Activated T-helper 9 cell treated with anti-CD3 and anti-CD28 coated beads, Interleukin-2, amount 50 U/mL, for 16 hours (primary cell): ENCODE measurements around the gene PICK1.
"Not testable (repeated sequence)": the region's sequence is repeated elsewhere in the genome, so short reads cannot be mapped to it uniquely, and the experiment has no call there.

Source experiments
- DNase-seq: peaks from one replicate; pipeline ENCODE4 v3.0.0-alpha.2; 2020; ENCODE audit warnings: low read depth

Gene PICK1

DNA sequence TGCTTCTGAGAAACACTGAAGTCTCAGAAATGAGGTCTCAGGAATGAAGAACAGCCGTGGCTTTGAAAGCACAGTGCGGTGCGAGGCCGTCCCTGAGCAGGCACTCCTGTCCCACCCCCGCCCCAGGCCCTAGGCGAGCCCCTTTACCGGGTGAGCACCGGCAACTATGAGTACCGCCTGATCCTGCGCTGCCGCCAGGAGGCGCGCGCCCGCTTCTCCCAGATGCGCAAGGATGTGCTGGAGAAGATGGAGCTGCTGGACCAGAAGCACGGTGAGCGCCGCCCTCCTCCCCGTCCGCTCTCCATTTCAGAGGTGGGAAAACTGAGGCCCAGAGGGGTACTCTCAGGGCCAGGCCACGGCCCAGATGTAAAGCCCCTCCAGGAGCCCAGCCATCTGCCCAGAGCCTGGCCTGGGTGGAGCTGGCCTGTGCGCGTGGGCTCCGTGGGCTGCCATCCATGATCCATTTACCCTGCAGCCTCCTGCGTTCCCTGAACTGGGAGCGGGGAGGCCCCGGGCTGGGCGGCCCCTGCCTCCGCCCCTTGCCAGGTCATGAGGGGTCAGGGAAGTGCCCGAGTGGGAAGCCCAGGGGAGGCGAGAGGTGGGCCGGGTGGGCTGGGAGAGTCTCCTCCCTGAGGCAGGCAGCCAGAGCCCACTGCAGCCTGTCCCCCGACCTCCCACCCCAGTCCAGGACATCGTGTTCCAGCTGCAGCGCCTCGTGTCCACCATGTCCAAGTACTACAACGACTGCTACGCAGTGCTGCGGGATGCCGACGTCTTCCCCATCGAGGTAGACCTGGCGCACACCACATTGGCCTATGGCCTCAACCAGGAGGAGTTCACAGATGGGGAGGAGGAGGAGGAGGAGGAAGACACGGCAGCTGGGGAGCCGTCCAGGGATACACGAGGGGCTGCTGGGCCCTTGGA is 17.2 kb downstream of the PICK1 start:
- DNase-seq, result no peak

DNA sequence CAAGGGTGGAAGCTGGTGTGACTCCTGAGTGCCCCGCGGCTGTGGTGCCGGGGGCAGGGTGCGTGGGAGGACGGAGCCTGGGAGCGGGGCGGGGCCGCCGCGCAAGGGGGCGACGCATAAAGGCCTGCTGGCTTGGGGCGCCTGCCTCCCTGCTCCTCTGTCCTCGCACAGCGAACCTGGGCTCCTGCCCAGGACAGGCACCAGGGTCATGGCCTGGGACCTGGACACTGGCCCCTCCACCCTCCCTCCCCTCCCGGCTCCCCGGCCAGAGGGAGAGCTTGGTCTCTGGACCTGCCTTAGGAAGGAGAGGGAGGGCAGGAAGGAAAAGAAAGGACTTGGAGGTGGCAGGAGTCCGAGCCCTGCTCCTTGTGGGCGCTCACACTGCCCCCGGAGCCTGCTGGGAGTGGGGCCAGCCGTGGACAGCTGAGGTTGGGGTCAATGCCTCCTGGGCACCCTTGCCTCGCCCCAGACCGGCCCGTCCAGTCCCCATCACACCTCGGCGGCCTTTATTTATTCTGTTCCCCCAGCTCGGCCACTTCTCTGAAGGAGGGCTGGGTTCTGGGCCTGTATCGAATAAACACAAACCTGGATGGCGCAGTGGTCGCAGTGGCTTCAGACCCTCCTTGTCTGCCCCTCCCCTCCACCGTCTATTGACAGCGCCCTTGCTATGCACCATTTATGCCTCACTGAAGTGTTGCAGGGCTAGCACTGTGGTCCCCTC is 18.1 kb downstream of the PICK1 start:
- no peak for DNase-seq

DNA sequence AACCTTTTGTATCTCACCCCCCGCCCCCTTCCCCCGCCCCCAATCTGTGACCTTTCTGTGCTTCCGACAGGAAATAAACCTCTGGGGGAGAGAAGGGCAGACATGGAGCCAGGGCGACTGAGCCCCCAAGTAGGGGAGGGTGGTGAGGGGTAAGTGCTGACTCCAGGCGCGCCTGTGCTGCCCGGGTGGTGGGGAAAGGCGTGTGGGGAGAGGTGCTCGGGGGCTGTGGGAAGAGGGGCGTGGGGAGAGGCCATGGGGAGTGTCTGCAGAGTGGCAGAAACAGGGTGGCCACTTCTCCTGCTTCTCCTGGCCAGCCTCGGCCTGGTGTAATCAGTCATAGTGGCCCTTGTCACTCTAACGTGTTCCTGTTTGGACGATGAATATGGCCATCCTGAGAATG is 18.8 kb downstream of the PICK1 start:
- DNase-seq, result no peak

DNA sequence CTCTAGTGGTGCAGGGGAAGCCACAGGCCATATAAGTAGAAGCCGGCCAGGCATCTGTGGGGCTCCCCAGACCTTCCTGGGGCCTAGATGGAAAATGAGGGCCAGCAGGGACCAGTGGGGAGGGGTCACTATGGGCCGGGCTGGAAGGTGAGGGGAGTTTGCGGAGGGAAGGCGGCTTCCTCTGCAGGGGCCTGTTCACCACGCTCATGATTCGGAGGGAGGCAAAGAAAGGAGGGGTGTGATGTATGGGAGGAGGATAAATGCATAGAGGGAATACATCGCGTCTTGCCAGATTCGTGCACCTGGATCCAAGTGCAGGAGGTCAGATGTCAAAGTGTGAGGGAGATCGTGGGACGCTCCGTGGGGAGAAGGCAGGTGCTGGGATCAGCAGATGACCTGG is 19.9 kb downstream of the PICK1 start:
- no peak for DNase-seq

DNA sequence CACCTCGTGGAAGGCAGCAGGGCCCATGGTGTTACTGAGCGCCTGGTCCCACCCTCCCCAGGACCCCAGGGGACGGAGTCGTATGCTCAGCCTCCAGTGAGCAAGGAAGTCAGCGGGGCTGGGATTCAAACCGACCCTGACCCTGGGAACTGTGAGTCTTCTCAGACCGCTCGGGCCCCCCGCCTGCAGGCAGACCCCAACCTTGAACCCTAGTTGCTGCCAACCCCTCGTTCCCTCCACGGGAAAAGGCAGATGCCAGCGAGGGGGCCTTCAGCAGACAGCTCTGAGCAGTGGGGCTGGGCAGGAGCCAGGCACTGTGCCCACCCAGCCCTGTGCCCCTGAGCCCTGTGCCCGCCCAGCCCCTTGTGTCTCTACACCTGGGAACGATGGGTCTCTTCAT is 20.4 kb downstream of the PICK1 start:
- DNase-seq, result no peak

DNA sequence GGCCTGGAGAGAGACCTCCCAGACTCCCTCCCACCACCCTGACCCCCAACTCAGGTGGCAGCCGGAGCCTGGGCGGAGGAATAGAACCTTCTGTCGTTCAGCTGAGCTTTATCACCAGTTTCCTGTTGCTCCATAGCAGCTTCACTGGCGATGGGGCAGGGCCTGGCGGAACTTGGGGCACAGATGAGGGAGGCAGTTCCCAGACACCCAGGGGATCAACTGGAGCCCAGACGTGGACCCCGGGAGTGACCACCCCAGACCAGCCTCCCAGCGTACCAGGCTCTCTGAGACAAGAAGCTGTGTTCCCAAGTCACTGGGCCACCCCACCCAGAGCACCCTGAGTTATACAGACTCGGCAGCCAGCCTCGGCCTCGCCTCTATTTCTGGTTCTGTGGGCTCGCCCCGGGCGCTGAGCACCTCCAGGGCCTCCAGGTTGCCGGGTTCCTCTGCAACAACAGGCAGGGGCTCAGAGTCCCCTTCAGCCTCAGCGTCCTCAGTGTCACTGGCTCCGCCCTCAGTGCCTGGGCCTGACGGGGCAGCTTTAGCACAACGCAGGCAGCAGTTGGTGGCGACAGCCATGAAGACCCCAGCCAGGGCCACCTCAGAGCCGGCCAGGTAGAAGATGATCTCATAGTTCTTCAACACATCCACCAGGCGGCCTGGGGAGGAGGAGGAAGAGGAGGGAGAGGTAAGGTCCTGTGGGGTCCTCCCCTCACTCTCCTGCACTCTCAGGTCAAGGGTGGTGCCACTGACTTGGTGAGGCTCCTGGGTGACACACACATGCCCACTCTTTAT is 21.0 kb downstream of the PICK1 start:
- DNase-seq, result no peak

DNA sequence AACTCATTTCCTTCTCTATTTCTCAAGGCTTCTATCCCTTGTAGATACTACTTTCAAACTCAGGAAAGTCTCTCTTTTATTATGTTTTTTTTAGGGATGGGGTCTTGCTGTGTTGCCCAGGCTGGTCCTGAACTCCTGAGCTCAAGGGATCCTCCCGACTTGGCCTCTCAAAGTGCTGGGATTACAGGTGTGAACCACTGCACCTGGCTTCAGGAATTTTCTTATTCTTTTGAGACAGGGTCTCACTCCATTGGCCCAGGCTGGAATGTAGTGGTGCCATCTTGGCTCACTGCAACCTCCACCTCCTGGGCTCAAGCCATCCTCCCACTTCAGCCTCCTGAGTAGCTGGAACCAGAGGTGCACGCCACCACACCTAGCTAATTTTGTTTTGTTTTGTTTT is 22.0 kb downstream of the PICK1 start:
- not testable (repeated sequence) for DNase-seq

DNA sequence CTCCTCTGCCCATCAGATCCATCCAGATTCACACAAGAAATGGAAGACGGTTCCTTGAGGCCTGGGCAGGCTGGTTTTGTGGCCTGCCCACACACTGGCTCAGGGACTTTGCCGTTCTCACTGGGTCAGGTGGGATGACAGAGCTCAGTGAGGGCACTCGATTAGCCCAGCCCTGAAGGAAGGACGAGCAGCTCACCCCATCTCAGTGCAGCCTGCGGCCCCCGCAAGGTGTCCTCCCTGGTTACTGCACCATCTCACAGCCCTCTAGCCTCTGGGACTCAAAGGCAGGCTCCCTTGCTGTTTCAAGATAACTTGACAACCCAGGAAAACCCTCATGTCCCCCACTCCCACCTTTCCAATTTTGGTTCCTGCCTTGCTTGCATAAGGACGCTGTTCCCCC is 22.6 kb downstream of the PICK1 start:
- no peak for DNase-seq

DNA sequence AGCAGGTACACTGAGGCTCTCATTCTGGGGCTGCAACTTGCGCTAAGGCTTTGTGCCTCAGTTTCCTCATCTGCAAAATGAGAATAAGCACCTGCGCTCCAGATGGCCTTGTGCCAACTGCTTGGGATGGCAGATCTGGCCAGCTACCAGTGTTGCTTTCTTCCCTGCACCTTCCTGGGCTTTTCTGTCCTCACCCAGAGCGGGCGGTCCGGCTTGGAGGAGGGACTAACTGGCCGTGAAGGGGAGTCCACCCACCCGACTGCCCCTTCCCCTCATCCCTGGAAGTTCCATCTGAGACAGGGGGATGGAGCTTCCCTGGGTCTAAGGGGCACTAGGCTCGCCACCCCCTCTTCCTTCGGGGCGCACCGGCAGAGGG is 23.3 kb downstream of the PICK1 start:
- no peak for DNase-seq

DNA sequence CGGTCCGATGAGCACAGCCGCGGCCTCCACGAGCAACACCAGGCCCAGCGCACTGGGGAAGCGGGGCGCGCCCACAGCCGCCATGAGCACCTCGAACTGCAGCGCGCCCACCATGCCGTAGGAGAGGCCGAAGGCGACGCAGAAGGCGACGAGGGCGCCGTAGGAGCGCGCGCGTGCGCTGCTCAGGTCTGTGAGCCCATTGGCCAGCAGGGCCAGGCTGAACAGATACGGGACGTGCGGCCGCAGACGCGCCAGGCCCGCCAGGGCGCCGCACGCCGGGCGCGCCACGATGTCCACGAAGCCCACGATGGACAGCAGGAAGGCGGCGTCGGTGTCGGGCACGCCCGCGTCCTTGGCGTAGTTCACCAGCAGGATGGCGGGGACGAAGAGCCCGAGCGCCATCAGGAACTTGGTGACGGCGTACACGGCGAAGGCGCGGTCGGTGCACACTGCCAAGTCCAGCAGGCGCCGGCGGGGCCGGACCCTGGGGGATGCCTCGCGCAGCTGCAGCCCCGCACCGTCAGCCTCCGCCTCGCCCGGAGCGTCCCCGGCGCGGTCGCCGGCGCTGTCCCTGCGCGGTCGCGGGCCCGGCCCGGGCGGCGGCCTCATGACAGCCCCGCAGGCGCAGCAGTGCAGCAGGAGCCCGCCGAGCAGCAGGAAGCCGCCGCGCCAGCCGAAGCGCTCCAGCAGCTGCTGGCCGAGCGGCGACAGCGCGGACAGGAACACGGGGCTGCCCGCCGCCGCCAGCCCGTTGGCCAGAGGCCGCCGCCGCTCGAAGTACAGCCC is 23.8 kb downstream of the PICK1 start:
- no peak for DNase-seq

DNA sequence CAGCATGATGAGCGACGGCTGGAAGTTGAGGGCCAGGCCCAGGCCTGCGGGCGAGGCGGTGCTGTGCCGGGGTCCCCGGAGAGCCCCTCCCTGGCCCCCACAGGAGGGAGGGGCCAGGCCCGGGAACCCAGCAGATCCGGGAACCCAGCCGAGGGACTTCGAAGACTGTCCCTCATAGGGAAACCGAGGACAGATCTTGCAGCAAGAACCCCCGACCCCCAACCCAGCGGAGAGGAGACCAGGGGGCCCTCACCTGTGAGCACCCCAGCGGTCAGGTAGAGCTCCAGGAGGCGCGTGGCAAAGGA is 24.4 kb downstream of the PICK1 start:
- no peak for DNase-seq

DNA sequence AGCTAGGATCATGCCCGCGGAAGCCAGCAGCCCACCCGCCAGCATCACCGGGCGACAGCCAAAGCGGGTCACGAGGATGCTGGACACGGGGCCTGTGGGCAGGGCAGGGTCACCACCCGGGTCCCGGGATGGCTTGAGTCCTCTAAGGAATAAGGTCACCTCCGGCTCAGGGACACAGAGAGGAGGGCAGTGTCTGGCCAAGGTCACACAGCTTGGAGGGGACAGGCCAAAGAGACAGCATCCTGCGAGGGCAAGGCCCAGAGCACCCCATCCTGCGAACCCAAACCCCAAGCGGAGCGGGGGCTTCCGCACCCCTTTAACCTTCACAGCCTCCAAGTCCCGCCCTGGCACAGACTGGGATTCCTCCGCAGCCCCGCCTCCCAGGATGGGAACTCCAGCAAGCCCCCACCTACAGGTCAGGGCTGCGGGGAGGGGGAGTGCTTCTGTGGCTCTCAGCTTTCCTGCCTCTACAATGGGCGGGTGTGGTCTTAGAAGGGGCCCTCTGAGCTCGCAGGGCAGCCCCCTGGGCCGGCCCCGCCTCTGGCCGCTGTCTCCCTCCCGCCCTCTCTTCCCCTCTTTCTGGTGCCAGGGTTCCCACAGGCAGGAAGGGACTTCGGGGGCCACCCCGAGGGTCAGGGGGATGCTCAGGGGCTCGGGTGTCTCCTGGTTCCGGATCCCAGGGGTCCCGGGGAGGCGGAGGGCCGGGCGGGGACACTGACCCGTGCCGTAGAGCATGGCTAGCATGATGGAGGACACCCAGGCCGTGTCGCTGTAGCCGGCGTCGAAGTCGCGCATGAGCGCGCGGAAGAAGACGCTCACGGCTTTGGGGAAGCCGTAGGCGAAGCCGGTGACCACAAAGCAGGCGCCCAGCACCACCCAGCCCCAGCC is 25.0 kb downstream of the PICK1 start:
- DNase-seq, result no peak

DNA sequence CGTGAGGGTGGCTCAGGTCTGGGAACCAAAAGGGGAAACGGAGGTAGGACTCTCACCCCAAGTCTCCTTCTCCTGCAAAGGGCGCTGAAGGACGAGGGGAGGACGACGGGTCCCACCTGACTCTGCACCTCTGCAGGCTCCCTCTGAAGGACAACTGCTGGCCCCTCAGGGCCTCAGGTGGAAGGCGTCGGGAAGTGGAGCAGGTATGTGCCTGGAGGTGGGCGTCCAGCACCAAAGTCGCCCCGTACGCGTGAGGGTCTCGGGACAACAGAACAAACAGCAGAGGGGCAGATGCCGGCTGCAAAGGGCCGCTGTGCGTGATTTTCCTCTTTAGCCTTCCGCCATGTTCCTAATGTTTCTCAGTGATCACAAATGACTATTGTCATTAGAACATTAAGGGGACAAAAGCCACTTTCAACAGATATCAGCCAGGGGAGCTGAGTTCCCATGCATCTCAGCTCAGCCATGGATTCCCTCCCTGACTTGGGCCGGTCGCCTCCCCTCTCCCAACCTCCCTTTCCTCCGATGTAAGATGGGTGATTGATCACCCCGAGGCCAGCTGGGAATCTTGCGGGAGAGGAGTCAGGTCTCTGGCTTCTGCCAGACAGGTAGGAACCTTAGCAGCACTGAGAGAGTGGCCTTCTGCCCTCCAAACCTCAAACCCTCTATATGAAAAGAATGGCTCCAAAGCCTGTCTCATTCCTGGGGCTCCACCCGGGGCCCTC is 25.9 kb downstream of the PICK1 start:
- DNase-seq, result no peak

DNA sequence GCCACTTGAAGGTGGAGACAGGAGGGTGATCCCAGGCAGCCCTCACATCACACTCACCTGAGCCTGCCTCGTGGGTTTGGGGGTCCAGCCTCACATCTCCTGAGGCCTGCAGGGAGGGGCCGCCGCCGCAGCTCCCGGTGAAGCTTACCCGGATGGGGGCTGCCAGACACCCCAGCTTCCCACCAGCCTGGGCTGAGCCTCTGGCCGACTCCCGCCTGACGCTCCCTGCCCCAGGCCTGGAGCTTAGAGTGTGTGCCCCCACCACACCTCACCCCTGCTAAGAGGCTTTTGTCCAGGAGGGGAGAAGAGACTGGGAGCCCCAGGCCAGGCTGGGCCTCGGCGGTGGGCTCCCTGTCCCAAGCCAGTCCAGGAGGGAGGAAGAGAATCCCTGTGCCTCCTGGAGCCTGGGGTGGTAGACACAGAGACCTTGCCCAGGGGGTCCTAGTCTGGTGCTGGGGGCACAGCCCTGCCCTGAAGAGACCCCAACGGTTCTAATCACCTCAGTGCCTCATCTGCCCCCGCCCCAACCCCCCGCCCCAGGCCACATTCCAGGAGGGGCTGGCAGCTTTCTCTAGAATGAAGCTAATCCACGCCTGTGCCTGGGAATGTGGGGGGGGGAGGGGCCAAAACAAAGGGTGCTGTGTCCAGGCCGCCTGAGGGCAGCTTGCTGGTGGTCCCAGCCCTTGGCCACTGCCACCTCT is 26.9 kb downstream of the PICK1 start, which contains the start of gene SLC16A8:
SLC16A8 (minus strand) TSS at position 254 of the 701 bp plus-strand sequence. CDS start 1,311 bp downstream, outside the sequence.
- DNase-seq, result no peak

DNA sequence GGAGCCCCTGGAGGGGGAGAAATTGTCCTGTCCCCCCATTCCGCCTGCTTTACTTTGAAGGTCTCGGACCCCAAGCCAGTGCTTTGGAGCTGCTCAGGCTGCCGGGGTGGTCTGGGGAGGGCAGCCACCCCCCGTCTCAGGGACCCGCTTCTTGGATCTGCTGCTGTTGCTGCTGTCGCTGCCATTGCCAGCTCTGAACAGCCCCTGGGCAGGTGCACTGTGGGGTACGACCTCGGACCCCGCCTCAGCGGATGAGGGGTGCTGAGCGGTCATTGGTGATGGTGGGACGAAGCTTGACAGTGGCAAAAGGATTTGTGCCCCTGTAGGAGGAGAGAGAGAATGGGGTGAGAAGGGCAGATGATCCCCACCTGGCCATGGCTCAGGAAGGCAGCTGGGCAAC is 27.9 kb downstream of the PICK1 start:
- no peak for DNase-seq

DNA sequence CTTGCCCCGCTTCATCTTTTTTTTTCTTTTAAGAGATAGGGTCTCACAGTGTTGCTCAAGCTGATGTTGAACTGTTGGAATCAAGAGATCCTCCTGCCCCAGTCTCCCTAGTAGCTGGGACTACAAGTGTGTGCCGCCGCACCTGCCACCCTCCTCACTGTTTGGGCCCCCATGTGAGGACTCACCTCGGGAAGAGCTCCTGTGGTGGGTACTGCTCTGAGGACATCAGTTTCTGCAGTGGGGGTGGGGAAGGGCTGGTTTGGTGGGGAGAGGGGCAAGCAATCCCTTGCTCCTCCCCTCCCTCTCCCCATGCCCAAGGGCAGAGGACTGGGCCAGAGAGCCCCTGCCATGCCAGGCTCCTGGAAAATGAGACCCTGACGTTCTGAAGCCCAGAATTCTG is 28.3 kb downstream of the PICK1 start:
- no peak for DNase-seq

DNA sequence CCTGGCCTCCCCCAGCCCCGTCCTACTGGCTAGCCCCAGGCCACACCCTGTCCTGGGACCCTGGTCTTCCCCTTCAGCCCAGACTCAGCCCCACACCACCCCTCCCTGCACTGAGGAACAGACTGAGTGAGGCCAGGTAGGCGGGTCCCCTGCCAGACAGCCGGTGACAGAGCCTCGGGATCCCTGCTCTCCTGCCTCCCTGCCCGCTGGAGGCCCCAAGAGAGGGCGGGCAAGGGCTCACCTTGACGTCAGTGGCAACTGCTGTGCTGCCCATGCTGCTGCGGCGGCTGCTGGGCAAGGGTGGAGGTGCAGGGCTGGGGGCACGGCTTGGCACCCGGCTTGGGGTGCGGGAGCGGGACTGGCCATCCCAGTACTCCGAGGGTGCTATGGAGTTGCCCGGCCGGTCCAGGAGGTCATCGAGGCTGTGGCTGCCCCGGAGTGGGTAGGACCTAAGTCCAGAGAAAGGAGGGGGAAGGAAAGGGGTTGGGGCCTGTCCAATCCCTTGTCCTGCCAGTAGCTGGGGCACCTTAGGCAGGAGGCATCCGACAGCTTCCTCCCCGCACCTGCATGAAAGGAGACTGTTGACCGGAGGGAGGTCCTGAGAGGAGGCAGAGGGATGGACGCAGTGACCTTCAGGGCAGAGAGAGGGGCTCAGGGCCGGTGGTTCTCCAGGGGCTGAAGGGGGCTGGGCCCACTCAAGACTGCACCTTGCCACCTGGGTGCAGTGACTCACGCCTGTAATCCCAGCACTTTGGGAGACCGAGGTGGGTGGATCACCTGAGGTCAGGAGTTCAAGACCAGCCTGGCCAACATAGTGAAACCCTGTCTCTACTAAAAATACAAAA is 29.0 kb downstream of the PICK1 start:
- DNase-seq, result no peak

DNA sequence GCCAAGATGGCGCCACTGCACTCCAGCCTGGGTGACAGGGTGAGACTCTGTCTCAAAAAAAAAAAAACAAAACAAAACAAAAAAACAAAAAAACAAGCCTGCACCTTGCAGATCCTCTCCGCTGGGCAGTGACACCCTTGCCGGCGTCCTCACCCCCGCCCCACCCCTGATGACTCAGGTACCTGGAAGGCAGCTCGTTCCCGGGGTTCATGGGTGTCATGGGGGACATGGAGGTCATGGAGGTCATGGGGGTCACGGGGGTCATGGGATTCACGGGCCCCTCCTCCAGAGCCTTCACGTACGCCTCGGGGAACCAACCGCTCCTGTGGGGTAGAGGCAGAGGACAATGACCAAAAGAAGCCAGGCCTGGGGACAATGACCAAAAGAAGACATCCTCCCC is 29.7 kb downstream of the PICK1 start:
- no peak for DNase-seq

DNA sequence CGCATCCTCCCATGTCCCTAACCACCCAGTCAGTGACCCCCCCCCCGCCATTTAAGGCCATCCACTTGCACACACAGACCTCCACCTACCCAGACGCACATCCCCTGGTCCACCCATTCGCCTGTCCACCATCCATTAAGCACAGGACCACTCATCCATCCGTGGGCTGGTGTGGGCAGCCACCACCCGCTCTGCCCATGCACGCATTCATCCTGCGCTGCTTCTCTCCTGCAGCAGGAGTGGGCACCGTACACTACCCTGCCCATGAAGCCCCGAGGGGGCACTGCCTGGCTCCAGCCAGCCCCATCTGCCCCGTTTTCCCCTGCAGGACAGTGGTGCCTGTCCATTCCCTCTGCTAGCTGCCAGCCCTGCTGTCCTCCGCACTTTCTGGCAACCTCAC is 30.7 kb downstream of the PICK1 start:
- no peak for DNase-seq
